Measurements from ENCODE around the gene RNU1-4.
"Not testable (repeated sequence)": the region's sequence is repeated elsewhere in the genome, so short reads cannot be mapped to it uniquely, and the experiment has no call there.

The RNU1-4 gene

DNA sequence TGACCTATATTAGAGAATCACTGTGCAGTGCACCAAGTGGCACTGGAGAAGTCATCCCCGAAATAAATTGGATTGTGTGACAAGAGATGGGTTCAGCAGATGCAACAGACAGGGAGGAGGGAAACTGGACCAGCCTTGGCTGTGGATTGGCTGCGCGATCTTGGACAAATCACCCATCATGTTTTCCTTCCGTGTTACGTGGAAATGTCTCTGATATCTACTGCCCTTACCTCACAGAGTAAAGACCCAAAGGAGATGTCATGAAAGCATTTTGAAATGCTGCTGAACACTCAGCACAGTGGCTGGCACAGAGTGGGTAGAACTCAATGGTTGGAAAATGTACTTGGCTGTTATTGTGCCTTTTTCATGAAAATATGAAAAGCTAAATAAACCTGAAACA lies 39.2 kb downstream of the RNU1-4 start:
- not testable (repeated sequence) for H3K18ac ChIP-seq (ENCODE audit: low read length); H3K27ac ChIP-seq (replicated peaks; ENCODE audit: low read length); H2BK5ac ChIP-seq (ENCODE audit: low read length); H4K91ac ChIP-seq (ENCODE audit: low read depth, low read length, poor library complexity); H3K27me3 ChIP-seq (ENCODE audit: control insufficient read depth in 3 of 3, insufficient read depth in 3 of 3, low read depth in 1 of 3, low read length in 3 of 3); H3K4ac ChIP-seq (ENCODE audit: low read length); H2BK12ac ChIP-seq (ENCODE audit: low read length); H3K9ac ChIP-seq (ENCODE audit: low read depth, low read length, poor library complexity); H2AK5ac ChIP-seq (ENCODE audit: low read depth, low read length); H3K23ac ChIP-seq (ENCODE audit: low read depth, low read length, poor library complexity); H2AFZ ChIP-seq (ENCODE audit: low read length); H3K36me3 ChIP-seq (replicated peaks in 1 of 2; ENCODE audit: control insufficient read depth in 2 of 2, insufficient read depth in 2 of 2, low read length in 2 of 2); H4K8ac ChIP-seq (ENCODE audit: low read depth, low read length); H3K4me1 ChIP-seq (ENCODE audit: control insufficient read depth in 2 of 2, insufficient read depth in 1 of 2, low read depth in 1 of 2, low read length in 2 of 2); DNase-seq (ENCODE audit: low spot score); H3K4me3 ChIP-seq (ENCODE audit: low read length in 2 of 2); H2BK120ac ChIP-seq (ENCODE audit: low read depth, low read length); H2BK15ac ChIP-seq (ENCODE audit: low read length); H3K4me2 ChIP-seq (ENCODE audit: insufficient read depth, low read length, poor library complexity, severe bottlenecking); H3K9me3 ChIP-seq (replicated peaks in 1 of 2; ENCODE audit: control insufficient read depth in 2 of 2, insufficient read depth in 1 of 2, low read depth in 1 of 2, low read length in 2 of 2); H3K14ac ChIP-seq (ENCODE audit: low read length); H3K79me1 ChIP-seq (ENCODE audit: low read depth, low read length)
- no CpG with 5 or more reads among the region's 5 CpGs for WGBS, 2 donors (ENCODE audit: extremely low coverage in 2 of 2, insufficient read length in 2 of 2, insufficient replicate concordance in 1 of 2)

DNA sequence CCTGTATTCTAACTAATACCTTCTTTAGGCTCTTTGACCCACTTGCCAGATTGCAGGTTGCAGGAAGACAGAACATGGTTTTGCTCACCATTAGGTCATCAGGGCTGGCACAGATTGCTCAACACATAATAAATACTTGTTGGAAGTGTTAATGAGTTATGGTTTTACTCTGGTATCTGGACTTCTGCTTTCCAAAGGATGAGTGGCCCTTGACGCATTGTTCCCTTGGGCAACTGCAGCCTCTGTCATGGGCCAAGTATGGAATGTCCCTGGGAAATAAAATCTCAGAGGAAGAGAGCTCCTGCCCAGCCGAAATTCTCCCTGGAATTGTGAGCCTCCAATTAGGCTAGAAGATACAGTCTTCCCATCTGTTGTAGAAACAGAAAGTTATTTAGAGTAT lies 40.7 kb downstream of the RNU1-4 start:
- H3K27ac ChIP-seq (replicated peaks; ENCODE audit: low read length); H3K27me3 ChIP-seq (ENCODE audit: control insufficient read depth in 3 of 3, insufficient read depth in 3 of 3, low read depth in 1 of 3, low read length in 3 of 3); H2BK5ac ChIP-seq (ENCODE audit: low read length); H2BK15ac ChIP-seq (ENCODE audit: low read length); H3K9me3 ChIP-seq (replicated peaks in 1 of 2; ENCODE audit: control insufficient read depth in 2 of 2, insufficient read depth in 1 of 2, low read depth in 1 of 2, low read length in 2 of 2); H3K18ac ChIP-seq (ENCODE audit: low read length); H3K14ac ChIP-seq (ENCODE audit: low read length); H2AK5ac ChIP-seq (ENCODE audit: low read depth, low read length); H3K79me1 ChIP-seq (ENCODE audit: low read depth, low read length); H3K4me2 ChIP-seq (ENCODE audit: insufficient read depth, low read length, poor library complexity, severe bottlenecking); H2BK120ac ChIP-seq (ENCODE audit: low read depth, low read length); H4K91ac ChIP-seq (ENCODE audit: low read depth, low read length, poor library complexity); H4K8ac ChIP-seq (ENCODE audit: low read depth, low read length); DNase-seq (ENCODE audit: low spot score); H3K4ac ChIP-seq (ENCODE audit: low read length); H2BK12ac ChIP-seq (ENCODE audit: low read length); H3K4me1 ChIP-seq (ENCODE audit: control insufficient read depth in 2 of 2, insufficient read depth in 1 of 2, low read depth in 1 of 2, low read length in 2 of 2); H3K9ac ChIP-seq (ENCODE audit: low read depth, low read length, poor library complexity); H3K23ac ChIP-seq (ENCODE audit: low read depth, low read length, poor library complexity); H2AFZ ChIP-seq (ENCODE audit: low read length); H3K4me3 ChIP-seq (ENCODE audit: low read length in 2 of 2); H3K36me3 ChIP-seq (replicated peaks in 1 of 2; ENCODE audit: control insufficient read depth in 2 of 2, insufficient read depth in 2 of 2, low read length in 2 of 2): not testable (repeated sequence)
- WGBS, 2 donors (ENCODE audit: extremely low coverage in 2 of 2, insufficient read length in 2 of 2, insufficient replicate concordance in 1 of 2) = no CpG with 5 or more reads among the region's 2 CpGs

DNA sequence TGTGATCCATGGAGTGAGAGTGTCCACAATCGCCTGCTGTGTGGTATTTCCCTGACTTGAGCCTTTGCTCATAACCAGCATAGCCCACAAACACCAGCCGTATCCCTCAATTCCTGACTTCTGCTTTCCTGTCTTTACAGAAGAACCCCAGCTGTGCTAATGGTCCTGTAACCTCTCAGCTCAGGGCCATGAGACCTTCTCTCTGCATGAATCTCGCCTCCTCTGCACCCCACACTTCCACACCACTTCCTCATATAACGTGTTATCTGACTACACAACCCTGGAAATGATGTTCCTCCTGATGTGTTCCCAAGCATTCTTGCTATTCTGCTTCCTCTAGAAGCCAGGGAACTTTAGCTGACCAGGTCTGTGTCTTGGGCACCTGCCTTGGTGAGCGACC lies 41.3 kb downstream of the RNU1-4 start:
- no CpG with 5 or more reads among the region's 5 CpGs for WGBS, 2 donors (ENCODE audit: extremely low coverage in 2 of 2, insufficient read length in 2 of 2, insufficient replicate concordance in 1 of 2)
- not testable (repeated sequence) for H3K79me1 ChIP-seq (ENCODE audit: low read depth, low read length); H3K4ac ChIP-seq (ENCODE audit: low read length); H3K9me3 ChIP-seq (replicated peaks in 1 of 2; ENCODE audit: control insufficient read depth in 2 of 2, insufficient read depth in 1 of 2, low read depth in 1 of 2, low read length in 2 of 2); H3K36me3 ChIP-seq (replicated peaks in 1 of 2; ENCODE audit: control insufficient read depth in 2 of 2, insufficient read depth in 2 of 2, low read length in 2 of 2); H3K27ac ChIP-seq (replicated peaks; ENCODE audit: low read length); H2BK120ac ChIP-seq (ENCODE audit: low read depth, low read length); H4K8ac ChIP-seq (ENCODE audit: low read depth, low read length); H3K4me2 ChIP-seq (ENCODE audit: insufficient read depth, low read length, poor library complexity, severe bottlenecking); H2BK12ac ChIP-seq (ENCODE audit: low read length); H3K4me3 ChIP-seq (ENCODE audit: low read length in 2 of 2); DNase-seq (ENCODE audit: low spot score); H3K4me1 ChIP-seq (ENCODE audit: control insufficient read depth in 2 of 2, insufficient read depth in 1 of 2, low read depth in 1 of 2, low read length in 2 of 2); H2BK5ac ChIP-seq (ENCODE audit: low read length); H3K9ac ChIP-seq (ENCODE audit: low read depth, low read length, poor library complexity); H3K14ac ChIP-seq (ENCODE audit: low read length); H3K27me3 ChIP-seq (ENCODE audit: control insufficient read depth in 3 of 3, insufficient read depth in 3 of 3, low read depth in 1 of 3, low read length in 3 of 3); H4K91ac ChIP-seq (ENCODE audit: low read depth, low read length, poor library complexity); H2BK15ac ChIP-seq (ENCODE audit: low read length); H3K23ac ChIP-seq (ENCODE audit: low read depth, low read length, poor library complexity); H2AK5ac ChIP-seq (ENCODE audit: low read depth, low read length); H2AFZ ChIP-seq (ENCODE audit: low read length)
- peak overlapping the region; percentile 44 for H3K18ac ChIP-seq (ENCODE audit: low read length)

DNA sequence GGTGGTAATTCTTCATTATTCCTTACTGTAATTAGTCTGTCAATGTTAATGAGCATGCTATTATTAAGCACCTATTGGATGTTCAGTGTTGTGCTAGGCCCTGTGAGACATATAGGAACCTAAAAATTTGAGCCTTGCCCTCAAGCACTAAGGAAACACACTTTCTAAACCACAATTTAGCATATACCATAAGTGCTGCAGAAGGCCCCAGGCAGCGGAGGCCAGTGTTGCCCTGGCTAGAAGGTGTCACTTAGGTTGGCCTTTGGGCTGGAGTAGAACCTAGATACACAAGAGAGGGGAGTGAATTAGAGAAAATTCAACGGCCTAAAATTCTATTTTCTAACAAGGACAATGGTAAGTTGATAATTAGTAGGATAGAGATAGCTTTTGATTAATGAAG lies 44.6 kb downstream of the RNU1-4 start:
- not testable (repeated sequence) for H3K79me1 ChIP-seq (ENCODE audit: low read depth, low read length); H3K4me2 ChIP-seq (ENCODE audit: insufficient read depth, low read length, poor library complexity, severe bottlenecking); H2AK5ac ChIP-seq (ENCODE audit: low read depth, low read length); H3K14ac ChIP-seq (ENCODE audit: low read length); H2BK15ac ChIP-seq (ENCODE audit: low read length); H3K9me3 ChIP-seq (replicated peaks in 1 of 2; ENCODE audit: control insufficient read depth in 2 of 2, insufficient read depth in 1 of 2, low read depth in 1 of 2, low read length in 2 of 2); H3K4ac ChIP-seq (ENCODE audit: low read length); H3K36me3 ChIP-seq (replicated peaks in 1 of 2; ENCODE audit: control insufficient read depth in 2 of 2, insufficient read depth in 2 of 2, low read length in 2 of 2); H4K91ac ChIP-seq (ENCODE audit: low read depth, low read length, poor library complexity); DNase-seq (ENCODE audit: low spot score); H3K27me3 ChIP-seq (ENCODE audit: control insufficient read depth in 3 of 3, insufficient read depth in 3 of 3, low read depth in 1 of 3, low read length in 3 of 3); H2AFZ ChIP-seq (ENCODE audit: low read length); H4K8ac ChIP-seq (ENCODE audit: low read depth, low read length); H3K23ac ChIP-seq (ENCODE audit: low read depth, low read length, poor library complexity); H2BK12ac ChIP-seq (ENCODE audit: low read length); H2BK5ac ChIP-seq (ENCODE audit: low read length); H3K9ac ChIP-seq (ENCODE audit: low read depth, low read length, poor library complexity); H3K18ac ChIP-seq (ENCODE audit: low read length); H2BK120ac ChIP-seq (ENCODE audit: low read depth, low read length); H3K4me3 ChIP-seq (ENCODE audit: low read length in 2 of 2); H3K4me1 ChIP-seq (ENCODE audit: control insufficient read depth in 2 of 2, insufficient read depth in 1 of 2, low read depth in 1 of 2, low read length in 2 of 2); H3K27ac ChIP-seq (replicated peaks; ENCODE audit: low read length)
- no CpG with 5 or more reads among the region's 2 CpGs for WGBS, 2 donors (ENCODE audit: extremely low coverage in 2 of 2, insufficient read length in 2 of 2, insufficient replicate concordance in 1 of 2)

Measured in neuronal stem cell (in vitro differentiated cells).